PC-3 (cell line): ENCODE results near the gene DIP2A. TPM values are rescaled to one million over a fixed set of nuclear protein-coding genes. Genes with fewer than 3 reads are reported as not detected.

Source experiments
- ATAC-seq: fragments of 200-7000 bp; cut with Tn5 transposase; 2 replicates; pipeline ENCODE4 v1.9.1; 2020; ENCODE audit warnings: mild to moderate bottlenecking, moderate library complexity
- BruUV-seq: library from RNA; stranded (reverse); fragments of 400-500 nt; replicated peaks from 2 replicates; lab custom pipeline; 2021; lab: Mats Ljungman, UMichigan
- CTCF ChIA-PET: fragments of 300-600 bp; sonication (Branson Sonifier 250); formaldehyde crosslinking; loops from one replicate; lab custom pipeline; 2022; ENCODE audit warnings: antibody characterized with exemption; lab: Charles Lee
- POLR2A ChIA-PET: fragments of 300-600 bp; sonication (Branson Sonifier 250); formaldehyde crosslinking; loops from one replicate; lab custom pipeline; 2022; ENCODE audit warnings: antibody characterized with exemption; ENCODE audit not compliant: unreplicated experiment; lab: Charles Lee
- DNase-seq: peaks from one replicate; pipeline ENCODE4 v3.0.0-alpha.2; 2015
- H2AFZ ChIP-seq: fragments of 300-600 bp; sonication (generic); 2 replicates; pipeline ENCODE4 v1.6.0; 2016; ENCODE audit warnings: antibody characterized with exemption, low read length
- H3F3A ChIP-seq: fragments of 300-600 bp; sonication (generic); one replicate; pipeline ENCODE4 v1.6.0; 2017; ENCODE audit warnings: antibody characterized with exemption, low read length, control low read depth, mild to moderate bottlenecking; ENCODE audit not compliant: unreplicated experiment
- H3K27ac ChIP-seq: fragments of 300-600 bp; sonication (generic); 2 replicates; pipeline ENCODE4 v1.5.1; 2016; ENCODE audit warnings: mild to moderate bottlenecking, low read length
- H3K27me3 ChIP-seq: fragments of 300-600 bp; sonication (generic); 2 replicates; pipeline ENCODE4 v1.6.1; 2016; ENCODE audit warnings: low read length, mixed read lengths
- H3K36me3 ChIP-seq: fragments of 300-600 bp; sonication (generic); 2 replicates; pipeline ENCODE4 v1.6.1; 2016; ENCODE audit warnings: low read depth, mixed run types, low read length, mixed read lengths
- H3K4me1 ChIP-seq: fragments of 300-600 bp; sonication (generic); 2 replicates; pipeline ENCODE4 v1.5.1; 2016; ENCODE audit warnings: low read length; ENCODE audit not compliant: insufficient read depth
- H3K4me2 ChIP-seq: fragments of 300-600 bp; sonication (generic); 2 replicates; pipeline ENCODE4 v1.6.0; 2016; ENCODE audit warnings: low read length
- H3K4me3 ChIP-seq: fragments of 300-600 bp; sonication (generic); 2 replicates; pipeline ENCODE4 v1.5.1; 2016; ENCODE audit warnings: mild to moderate bottlenecking, low read length, mixed read lengths
- H3K79me2 ChIP-seq: fragments of 300-600 bp; sonication (generic); 2 replicates; pipeline ENCODE4 v1.6.1; 2017; ENCODE audit warnings: low read length, mixed read lengths
- H3K9ac ChIP-seq: fragments of 300-600 bp; sonication (generic); 2 replicates; pipeline ENCODE4 v1.6.0; 2016; ENCODE audit warnings: mild to moderate bottlenecking, low read length
- H3K9me2 ChIP-seq: fragments of 300-600 bp; sonication (generic); replicated peaks from 2 replicates; pipeline ENCODE4 v1.6.1; 2016; ENCODE audit warnings: mixed run types, low read length, mixed read lengths
- H3K9me3 ChIP-seq: fragments of 300-600 bp; sonication (generic); 2 replicates; pipeline ENCODE4 v1.6.1; 2016; ENCODE audit warnings: low read length, mixed read lengths
- H4K20me1 ChIP-seq: fragments of 300-600 bp; sonication (generic); 2 replicates; pipeline ENCODE4 v1.6.1; 2016; ENCODE audit warnings: low read length, mixed read lengths
- EZH2 ChIP-seq: fragments of 300-600 bp; sonication (generic); IDR thresholded peaks from one replicate; pipeline ENCODE4 v1.6.1; 2017; ENCODE audit warnings: antibody characterized with exemption, mild to moderate bottlenecking, low read length; ENCODE audit not compliant: unreplicated experiment
- EZH2phosphoT487 ChIP-seq: fragments of 300-600 bp; sonication (generic); IDR thresholded peaks from 2 replicates; pipeline ENCODE4 v1.6.1; 2018; ENCODE audit warnings: mild to moderate bottlenecking, antibody characterized with exemption, low read length, borderline replicate concordance
- intact Hi-C: fragments of 100-400 bp; cut with micrococcal nuclease; formaldehyde crosslinking; loops from 2 replicates; pipeline ENCODE4 v1.9.0; 2023
- total RNA-seq: library from RNA; depleted of rRNA; stranded (reverse); fragments of >200 nt; gene quantifications from 2 replicates; pipeline ENCODE4 v1.2.3, GENCODE V29; 2014
- TF ChIP-seq, protein P1 (sequence below): fragments of 300-600 bp; sonication (generic); conservative IDR thresholded peaks from 2 replicates; pipeline ENCODE4 v1.5.1; 2017; ENCODE audit warnings: antibody characterized with exemption, low read depth, mild to moderate bottlenecking, low read length

The DIP2A gene
- total RNA-seq, 1 experiment from 2014 or later = 23.7 TPM

- intact Hi-C loops = no loop called here
Observed at GRCh38 chr21:46527801-46528200, 69.1 kb downstream of the DIP2A start.

GRCh38 chr21:46532080-46532479 is 73.4 kb downstream of the DIP2A start:
- Histone ChIP-seq H4K20me1 (no peaks in the 10 kb centered on the region), H2AFZ (no peak overlapping the region), H3K9me3 (no peaks in the 10 kb centered on the region), H3K4me2 (no peak overlapping the region), H3K4me1 (peaks cover 14% of the 10 kb centered on the region), H3K9me2 (no peaks in the 10 kb centered on the region), H3F3A (no peaks in the 10 kb centered on the region), H3K9ac (no peak overlapping the region), H3K27me3 (no peaks in the 10 kb centered on the region), H3K79me2 (no peaks in the 10 kb centered on the region), H3K36me3 (peaks cover 27% of the 10 kb centered on the region; the same call in 1 of the 2 replicates), H3K4me3 (no peak overlapping the region), H3K27ac (no peak overlapping the region)
- ATAC-seq (no peak), DNase-seq (no peak)
- TF ChIP-seq EZH2 (no peak), EZH2phosphoT487 (no peak)
- TF ChIP-seq, protein P1, sequence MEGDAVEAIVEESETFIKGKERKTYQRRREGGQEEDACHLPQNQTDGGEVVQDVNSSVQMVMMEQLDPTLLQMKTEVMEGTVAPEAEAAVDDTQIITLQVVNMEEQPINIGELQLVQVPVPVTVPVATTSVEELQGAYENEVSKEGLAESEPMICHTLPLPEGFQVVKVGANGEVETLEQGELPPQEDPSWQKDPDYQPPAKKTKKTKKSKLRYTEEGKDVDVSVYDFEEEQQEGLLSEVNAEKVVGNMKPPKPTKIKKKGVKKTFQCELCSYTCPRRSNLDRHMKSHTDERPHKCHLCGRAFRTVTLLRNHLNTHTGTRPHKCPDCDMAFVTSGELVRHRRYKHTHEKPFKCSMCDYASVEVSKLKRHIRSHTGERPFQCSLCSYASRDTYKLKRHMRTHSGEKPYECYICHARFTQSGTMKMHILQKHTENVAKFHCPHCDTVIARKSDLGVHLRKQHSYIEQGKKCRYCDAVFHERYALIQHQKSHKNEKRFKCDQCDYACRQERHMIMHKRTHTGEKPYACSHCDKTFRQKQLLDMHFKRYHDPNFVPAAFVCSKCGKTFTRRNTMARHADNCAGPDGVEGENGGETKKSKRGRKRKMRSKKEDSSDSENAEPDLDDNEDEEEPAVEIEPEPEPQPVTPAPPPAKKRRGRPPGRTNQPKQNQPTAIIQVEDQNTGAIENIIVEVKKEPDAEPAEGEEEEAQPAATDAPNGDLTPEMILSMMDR = no peak
- CTCF ChIA-PET = interaction anchor here (0.6 to 0.7 kb wide), 2 partner anchors 25 to 74 kb away, joined by 3 read pairs; no protein-coding TSS in a partner anchor
- no TSS peak for BruUV-seq
- intact Hi-C loops = no loop called here
- POLR2A ChIA-PET = interaction anchor here (0.6 kb wide), 1 partner anchor 16 kb away, joined by 3 read pairs; no protein-coding TSS in a partner anchor

More at GRCh38 chr21:46527801-46528200, 69.1 kb downstream of the DIP2A start:
- H3F3A ChIP-seq = no peaks in the 10 kb centered on the region
- H3K9me2 ChIP-seq = no peaks in the 10 kb centered on the region
- DNase-seq (no peak), ATAC-seq (no peak)
- no peak overlapping the region for H2AFZ ChIP-seq
- no peak overlapping the region for H3K4me3 ChIP-seq
- no peaks in the 10 kb centered on the region for H3K4me1 ChIP-seq
- no peaks in the 10 kb centered on the region for H4K20me1 ChIP-seq
- TF ChIP-seq, protein P1 = no peak
- TF ChIP-seq EZH2 (no peak), EZH2phosphoT487 (no peak)
- no peak overlapping the region for H3K27ac ChIP-seq
- no peak overlapping the region for H3K9ac ChIP-seq
- POLR2A ChIA-PET = no interaction called here
- H3K4me2 ChIP-seq = no peak overlapping the region
- H3K27me3 ChIP-seq = no peaks in the 10 kb centered on the region
- H3K36me3 ChIP-seq = peaks cover 19% of the 10 kb centered on the region; the same call in 1 of the 2 replicates
- CTCF ChIA-PET = no interaction called here
- no peaks in the 10 kb centered on the region for H3K9me3 ChIP-seq
- H3K79me2 ChIP-seq = no peaks in the 10 kb centered on the region
- no TSS peak for BruUV-seq

DNA sequence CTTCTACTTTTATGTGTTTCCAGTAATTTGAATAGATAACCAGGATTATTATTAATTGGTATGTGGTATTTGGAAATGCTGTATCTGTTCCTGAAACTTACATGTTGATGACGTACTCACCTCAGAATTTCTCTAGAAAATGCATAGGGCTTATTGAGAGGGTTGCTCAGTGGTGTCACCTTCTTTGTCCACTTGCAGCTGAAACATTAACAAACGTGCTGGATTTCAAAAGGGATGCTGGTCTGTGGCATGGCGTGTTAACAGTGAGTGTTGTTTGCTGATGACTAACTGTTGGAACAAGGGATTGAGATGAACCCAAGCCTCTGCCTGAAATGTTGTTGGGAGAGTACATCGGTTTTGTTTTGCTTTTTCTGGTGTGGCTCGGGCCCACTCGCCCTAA is 78.3 kb downstream of the DIP2A start:
- H3K9me2 ChIP-seq = no peaks in the 10 kb centered on the region
- H3K36me3 ChIP-seq = peaks cover 27% of the 10 kb centered on the region
- H3K4me2 ChIP-seq = no peak overlapping the region
- H3K9me3 ChIP-seq = no peaks in the 10 kb centered on the region
- H4K20me1 ChIP-seq = no peaks in the 10 kb centered on the region
- ATAC-seq (peak; percentile 54), DNase-seq (peak; percentile 46)
- no peak overlapping the region for H3K9ac ChIP-seq
- H3K4me3 ChIP-seq = no peak overlapping the region
- peaks cover 16% of the 10 kb centered on the region for H3K4me1 ChIP-seq
- H3F3A ChIP-seq = no peaks in the 10 kb centered on the region
- TF ChIP-seq, protein P1 = no peak
- TF ChIP-seq EZH2 (no peak), EZH2phosphoT487 (no peak)
- H3K79me2 ChIP-seq = no peaks in the 10 kb centered on the region
- H2AFZ ChIP-seq = no peak overlapping the region
- no TSS peak for BruUV-seq
- H3K27ac ChIP-seq = no peak overlapping the region
- no peaks in the 10 kb centered on the region for H3K27me3 ChIP-seq
- CTCF ChIA-PET = no interaction called here
- intact Hi-C loops = no loop called here
- POLR2A ChIA-PET = no interaction called here
